ENCODE measurements around the gene MAP2K6. TPM values are rescaled to one million over a fixed set of nuclear protein-coding genes. Genes with fewer than 3 reads are reported as not detected.

MAP2K6 gene
- total and polyA plus RNA-seq, 7 experiments from 2014 or later, result 7.6 to 21.4 (median 18.3) TPM

DNA sequence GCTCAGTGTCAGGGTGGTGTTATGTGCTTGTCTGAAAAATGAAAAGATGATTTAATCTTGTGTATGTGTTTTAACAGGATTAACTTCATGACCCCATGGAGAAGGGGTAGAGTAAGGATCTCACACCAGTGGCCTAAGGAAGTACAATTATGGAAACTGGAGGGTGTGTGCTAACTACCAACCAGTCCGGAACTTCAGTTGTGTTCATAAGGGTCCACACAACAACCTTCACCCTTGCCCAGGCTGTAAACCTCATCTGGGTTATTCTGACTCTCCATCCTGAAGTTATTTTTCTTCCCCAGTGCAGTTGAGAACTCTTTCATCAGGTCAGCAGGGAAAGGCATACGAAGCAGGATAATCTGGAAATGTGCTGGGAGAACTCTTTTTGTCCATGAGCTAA is 158.9 kb downstream of the MAP2K6 start:
- no peak for ATAC-seq
- intact Hi-C loops (cut with micrococcal nuclease), result no loop called here
- H3K27ac ChIP-seq (ENCODE audit: low read depth, low read length), result no peak overlapping the region
- no peaks in the 10 kb centered on the region for H3K4me1 ChIP-seq (ENCODE audit: control insufficient read depth in 2 of 2, insufficient read depth in 2 of 2, low read length in 2 of 2)
- H3K36me3 Mint-ChIP-seq, result no peaks in the 10 kb centered on the region
- no peaks in the 10 kb centered on the region for H3K9me3 Mint-ChIP-seq
- no peaks in the 10 kb centered on the region for H3K27me3 ChIP-seq (ENCODE audit: control insufficient read depth in 2 of 2, insufficient read depth in 2 of 2, low read length in 2 of 2)
- POLR2A ChIA-PET, result no interaction called here
- no peak overlapping the region for H3K4me3 ChIP-seq (ENCODE audit: low read length)
- DNase-seq, result no peak
- no peak overlapping the region for H3K27ac Mint-ChIP-seq
- no peak overlapping the region for H3K4me3 Mint-ChIP-seq
- CTCF ChIA-PET, result no interaction called here
- peaks cover 0 to 6% (median 5%) of the 10 kb centered on the region in 7 donors for H3K4me1 Mint-ChIP-seq
- H3K27me3 Mint-ChIP-seq, result peaks cover 0 to 18% (median 14%) of the 10 kb centered on the region in 5 donors
- H3K9me3 ChIP-seq (ENCODE audit: control insufficient read depth in 2 of 3, low read length in 3 of 3), result no peaks in the 10 kb centered on the region
- H3K36me3 ChIP-seq (ENCODE audit: control insufficient read depth in 2 of 3, insufficient read depth in 3 of 3, low read length in 3 of 3), result no peaks in the 10 kb centered on the region

DNA sequence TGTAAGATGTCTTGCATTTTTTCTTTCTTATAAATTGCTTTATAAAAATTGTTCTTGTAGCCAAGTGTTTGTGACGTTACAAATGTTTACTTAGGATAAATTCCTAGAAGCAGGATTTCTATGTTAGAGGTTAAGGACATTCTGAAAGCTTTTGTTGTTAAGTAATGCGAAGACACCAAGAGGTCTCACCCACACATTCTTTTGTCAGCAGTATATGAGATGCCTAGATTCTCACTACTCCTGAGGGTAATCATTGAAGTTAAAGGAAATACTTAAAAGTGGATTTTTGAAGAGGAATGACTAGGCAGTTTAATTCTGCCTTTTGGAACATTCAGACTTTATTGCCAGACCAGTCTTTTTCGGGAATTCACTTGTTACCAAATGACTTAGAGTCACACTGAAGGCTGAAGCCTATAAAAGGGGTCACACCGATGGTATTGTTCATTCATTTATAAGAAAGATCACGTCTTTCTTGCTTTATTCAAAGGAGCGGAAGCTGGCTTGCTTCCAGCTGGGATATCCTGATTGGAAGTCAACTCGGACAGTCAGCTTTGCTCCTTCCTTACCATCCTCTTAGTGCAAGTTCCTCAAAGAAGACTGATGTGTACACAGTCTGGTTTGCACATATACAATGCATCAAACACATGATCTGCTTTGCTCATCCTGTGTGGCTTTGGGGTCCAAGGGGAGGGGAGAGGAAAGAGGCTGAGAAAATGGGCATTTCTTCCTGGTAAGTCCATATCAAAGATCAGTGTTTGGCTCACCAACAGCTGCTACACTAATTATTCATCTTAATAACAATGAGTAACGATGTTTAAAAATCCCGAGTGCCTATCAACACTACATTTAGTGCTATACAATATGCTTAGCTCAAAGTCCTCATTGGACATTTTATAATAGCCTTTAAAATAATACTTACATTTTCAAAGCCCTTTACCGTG is 160.0 kb downstream of the MAP2K6 start:
- H3K4me1 Mint-ChIP-seq, result peaks cover 0 to 5% (median 0%) of the 10 kb centered on the region in 7 donors
- CTCF ChIA-PET, result no interaction called here
- Histone ChIP-seq H3K27ac (ENCODE audit: low read depth, low read length) (no peak overlapping the region), H3K9me3 (ENCODE audit: control insufficient read depth in 2 of 3, low read length in 3 of 3) (no peaks in the 10 kb centered on the region), H3K27me3 (ENCODE audit: control insufficient read depth in 2 of 2, insufficient read depth in 2 of 2, low read length in 2 of 2) (no peaks in the 10 kb centered on the region), H3K4me3 (ENCODE audit: low read length) (no peak overlapping the region), H3K36me3 (ENCODE audit: control insufficient read depth in 2 of 3, insufficient read depth in 3 of 3, low read length in 3 of 3) (no peaks in the 10 kb centered on the region), H3K4me1 (ENCODE audit: control insufficient read depth in 2 of 2, insufficient read depth in 2 of 2, low read length in 2 of 2) (no peaks in the 10 kb centered on the region)
- POLR2A ChIA-PET, result no interaction called here
- intact Hi-C loops (cut with micrococcal nuclease), result no loop called here
- DNase-seq (no peak), ATAC-seq (no peak)
- no peak overlapping the region for H3K27ac Mint-ChIP-seq
- H3K9me3 Mint-ChIP-seq, result no peaks in the 10 kb centered on the region
- peaks cover 2 to 19% (median 14%) of the 10 kb centered on the region in 5 donors for H3K27me3 Mint-ChIP-seq
- H3K36me3 Mint-ChIP-seq, result no peaks in the 10 kb centered on the region
- H3K4me3 Mint-ChIP-seq, result no peak overlapping the region

GRCh38 chr17:69575346-69575761 is 160.9 kb downstream of the MAP2K6 start:
- no peak for DNase-seq
- H3K27ac Mint-ChIP-seq, result no peak overlapping the region
- Histone ChIP-seq H3K27me3 (ENCODE audit: control insufficient read depth in 2 of 2, insufficient read depth in 2 of 2, low read length in 2 of 2) (peaks cover 0 to 1% of the 10 kb centered on the region in 2 donors), H3K36me3 (ENCODE audit: control insufficient read depth in 2 of 3, insufficient read depth in 3 of 3, low read length in 3 of 3) (no peaks in the 10 kb centered on the region), H3K27ac (ENCODE audit: low read depth, low read length) (no peak overlapping the region), H3K4me3 (ENCODE audit: low read length) (no peak overlapping the region), H3K9me3 (ENCODE audit: control insufficient read depth in 2 of 3, low read length in 3 of 3) (no peaks in the 10 kb centered on the region), H3K4me1 (ENCODE audit: control insufficient read depth in 2 of 2, insufficient read depth in 2 of 2, low read length in 2 of 2) (no peaks in the 10 kb centered on the region)
- H3K9me3 Mint-ChIP-seq, result no peaks in the 10 kb centered on the region
- ChIA-PET POLR2A (no interaction called here), CTCF (no interaction called here)
- H3K27me3 Mint-ChIP-seq, result peaks cover 9 to 27% (median 19%) of the 10 kb centered on the region in 5 donors
- no peak overlapping the region for H3K4me3 Mint-ChIP-seq
- intact Hi-C loops (cut with micrococcal nuclease), result no loop called here
- no peak for ATAC-seq
- H3K4me1 Mint-ChIP-seq, result peaks cover 0 to 8% (median 2%) of the 10 kb centered on the region in 7 donors
- no peaks in the 10 kb centered on the region for H3K36me3 Mint-ChIP-seq

- no peaks in the 10 kb centered on the region for H3K36me3 ChIP-seq (ENCODE audit: control insufficient read depth in 2 of 3, insufficient read depth in 3 of 3, low read length in 3 of 3)
- no peaks in the 10 kb centered on the region for H3K36me3 Mint-ChIP-seq
- H3K4me1 Mint-ChIP-seq, result peaks cover 0 to 17% (median 14%) of the 10 kb centered on the region in 7 donors
- H3K4me3 ChIP-seq (ENCODE audit: low read length), result no peak overlapping the region
- no peak overlapping the region for H3K27ac ChIP-seq (ENCODE audit: low read depth, low read length)
- no peak overlapping the region for H3K4me3 Mint-ChIP-seq
- peaks cover 0 to 5% of the 10 kb centered on the region in 2 donors for H3K27me3 ChIP-seq (ENCODE audit: control insufficient read depth in 2 of 2, insufficient read depth in 2 of 2, low read length in 2 of 2)
- intact Hi-C loops (cut with micrococcal nuclease), result no loop called here
- peaks cover 10 to 32% (median 27%) of the 10 kb centered on the region in 5 donors for H3K27me3 Mint-ChIP-seq
- H3K27ac Mint-ChIP-seq, result no peak overlapping the region
- no peaks in the 10 kb centered on the region for H3K9me3 Mint-ChIP-seq
- ATAC-seq, result no peak
- H3K9me3 ChIP-seq (ENCODE audit: control insufficient read depth in 2 of 3, low read length in 3 of 3), result no peaks in the 10 kb centered on the region
- ChIA-PET CTCF (no interaction called here), POLR2A (no interaction called here)
- H3K4me1 ChIP-seq (ENCODE audit: control insufficient read depth in 2 of 2, insufficient read depth in 2 of 2, low read length in 2 of 2), result no peaks in the 10 kb centered on the region
- no peak for DNase-seq
Measured at GRCh38 chr17:69577098-69577497, 162.6 kb downstream of the MAP2K6 start.

GRCh38 chr17:69578385-69578936 is 164.0 kb downstream of the MAP2K6 start:
- Histone ChIP-seq H3K4me1 (ENCODE audit: control insufficient read depth in 2 of 2, insufficient read depth in 2 of 2, low read length in 2 of 2) (no peaks in the 10 kb centered on the region), H3K9me3 (ENCODE audit: control insufficient read depth in 2 of 3, low read length in 3 of 3) (no peaks in the 10 kb centered on the region), H3K4me3 (ENCODE audit: low read length) (no peak overlapping the region), H3K27me3 (ENCODE audit: control insufficient read depth in 2 of 2, insufficient read depth in 2 of 2, low read length in 2 of 2) (peaks cover 0 to 5% of the 10 kb centered on the region in 2 donors), H3K27ac (ENCODE audit: low read depth, low read length) (no peak overlapping the region), H3K36me3 (ENCODE audit: control insufficient read depth in 2 of 3, insufficient read depth in 3 of 3, low read length in 3 of 3) (no peaks in the 10 kb centered on the region)
- Mint-ChIP-seq H3K9me3 (no peaks in the 10 kb centered on the region), H3K27ac (no peak overlapping the region), H3K27me3 (peaks cover 10 to 40% (median 23%) of the 10 kb centered on the region in 5 donors), H3K36me3 (no peaks in the 10 kb centered on the region), H3K4me1 (peaks cover 0 to 17% (median 14%) of the 10 kb centered on the region in 7 donors), H3K4me3 (no peak overlapping the region)
- ATAC-seq, result no peak
- intact Hi-C loops (cut with micrococcal nuclease), result no loop called here
- CTCF ChIA-PET, result no interaction called here
- POLR2A ChIA-PET, result no interaction called here
- no peak for DNase-seq

DNA sequence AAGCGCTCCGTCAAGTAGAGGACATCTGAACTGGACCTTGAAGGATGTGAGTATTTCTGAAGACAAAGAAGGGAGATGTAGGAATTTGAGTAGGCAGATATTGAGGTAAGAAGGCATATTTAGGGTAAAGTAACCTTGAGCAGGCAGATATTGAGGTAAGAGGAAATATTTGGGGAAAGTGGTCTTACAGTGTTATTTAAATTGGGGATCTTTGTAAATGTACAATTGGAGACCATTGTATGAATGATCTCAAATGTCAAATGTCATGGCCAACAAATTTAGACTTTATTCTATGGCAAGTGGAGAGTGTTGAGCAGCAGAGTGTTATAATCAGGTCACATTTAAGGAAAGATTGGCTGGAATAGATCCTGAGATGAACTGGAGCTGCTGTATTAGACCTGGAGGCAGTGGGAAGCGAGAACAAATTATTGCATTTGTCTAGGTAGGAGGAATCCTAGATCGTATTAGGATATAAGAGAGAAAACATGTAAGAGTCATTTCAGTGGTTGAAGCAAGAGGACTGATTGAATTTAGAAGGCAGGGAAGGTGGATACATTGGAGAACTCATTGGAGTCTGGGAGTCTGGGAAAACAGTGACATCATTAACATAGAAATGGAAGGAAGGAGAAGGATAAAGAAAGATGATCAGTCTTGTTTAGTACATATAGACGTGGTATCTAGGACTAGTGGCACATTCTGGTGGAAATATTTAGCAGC is 165.6 kb downstream of the MAP2K6 start:
- no peak for DNase-seq
- peak overlapping the region in 6 of 10 donors; percentile 2 to 92 (median 54) for H3K4me3 Mint-ChIP-seq
- peaks cover 0 to 17% (median 14%) of the 10 kb centered on the region in 7 donors for H3K4me1 Mint-ChIP-seq
- Histone ChIP-seq H3K27ac (ENCODE audit: low read depth, low read length) (no peak overlapping the region), H3K27me3 (ENCODE audit: control insufficient read depth in 2 of 2, insufficient read depth in 2 of 2, low read length in 2 of 2) (peaks cover 0 to 5% of the 10 kb centered on the region in 2 donors), H3K9me3 (ENCODE audit: control insufficient read depth in 2 of 3, low read length in 3 of 3) (no peaks in the 10 kb centered on the region), H3K36me3 (ENCODE audit: control insufficient read depth in 2 of 3, insufficient read depth in 3 of 3, low read length in 3 of 3) (no peaks in the 10 kb centered on the region), H3K4me3 (ENCODE audit: low read length) (no peak overlapping the region), H3K4me1 (ENCODE audit: control insufficient read depth in 2 of 2, insufficient read depth in 2 of 2, low read length in 2 of 2) (no peaks in the 10 kb centered on the region)
- intact Hi-C loops (cut with micrococcal nuclease), result no loop called here
- peaks cover 0 to 2% (median 0%) of the 10 kb centered on the region in 11 donors for H3K9me3 Mint-ChIP-seq
- no peaks in the 10 kb centered on the region for H3K36me3 Mint-ChIP-seq
- no peak for ATAC-seq
- H3K27me3 Mint-ChIP-seq, result peaks cover 10 to 36% (median 28%) of the 10 kb centered on the region in 5 donors
- no peak overlapping the region for H3K27ac Mint-ChIP-seq
- POLR2A ChIA-PET, result no interaction called here
- CTCF ChIA-PET, result no interaction called here

Measured in naive thymus-derived CD4-positive, alpha-beta T cell (primary cell).